ENCODE data around the gene FGFR4.

Gene FGFR4

GRCh38 chr5:177133096-177133852 lies 46.6 kb downstream of the FGFR4 start, which contains the start of gene NSD1:
TSS of gene NSD1 (plus strand) at chr5:177133773. CDS start at chr5:177135104, 1,331 bp downstream.
- DNase-seq = peak; percentile 95

- peak; percentile 59 for DNase-seq
These were observed 47.4 kb downstream of the FGFR4 start for GRCh38 chr5:177133853-177134696.

- DNase-seq = no peak
These were observed 48.0 kb downstream of the FGFR4 start for GRCh38 chr5:177134697-177135225.

GRCh38 chr5:177140312-177140711 lies 53.6 kb downstream of the FGFR4 start:
- no peak for DNase-seq

- DNase-seq = no peak
These were observed 54.8 kb downstream of the FGFR4 start for GRCh38 chr5:177141496-177141895.

- DNase-seq = no peak
These were observed 55.4 kb downstream of the FGFR4 start for GRCh38 chr5:177142098-177142611.

- no peak for DNase-seq
These were observed 56.1 kb downstream of the FGFR4 start for GRCh38 chr5:177142778-177143177.

GRCh38 chr5:177146891-177147638 lies 60.4 kb downstream of the FGFR4 start:
- DNase-seq = no peak

Measured in left hindlimb (tissue), 1 donor.